Vagina (tissue), 2 donors: ENCODE results near the gene DCTD.

ENCODE experiments used
- CTCF ChIP-seq, 3 experiments: fragments of 450-650 bp in 2 of 3; fragments of 200-600 bp in 1 of 3; sonication (generic) in 1 of 3; IDR thresholded peaks; one replicate each; pipeline ENCODE4 v1.5.1; 2017 to 2019; ENCODE audit warnings: antibody characterized with exemption in 3 of 3, mild to moderate bottlenecking in 2 of 3, moderate library complexity in 2 of 3
- POLR2AphosphoS5 ChIP-seq, 2 donors: sonication (generic); formaldehyde crosslinking; IDR thresholded peaks; one replicate each; pipeline ENCODE4 v1.9.0; 2017; ENCODE audit warnings: antibody characterized with exemption in 2 of 2, mild to moderate bottlenecking in 2 of 2, low read depth in 1 of 2; ENCODE audit not compliant: insufficient read depth in 1 of 2

GRCh38 chr4:182937268-182938204 lies 20.4 kb upstream of the DCTD start:
- TF ChIP-seq CTCF (IDR thresholded peaks at IDR 0.05) (no peak), POLR2AphosphoS5 (IDR thresholded peaks at IDR 0.05; ENCODE audit: insufficient read depth in 1 of 2, low read depth in 1 of 2) (no peak)
